GM12874 (cell line): Measurements from ENCODE around the gene UGCG.

Source experiments
- TF ChIP-seq, protein P1 (sequence below): IDR thresholded peaks from 2 replicates; pipeline ENCODE4 v1.5.1; 2011; ENCODE audit warnings: low read depth, mild to moderate bottlenecking, control low read depth, low read length, moderate library complexity; ENCODE audit not compliant: insufficient read depth

UGCG gene

GRCh38 chr9:111916234-111916645 lies 19.6 kb downstream of the UGCG start:
- TF ChIP-seq, protein P1, sequence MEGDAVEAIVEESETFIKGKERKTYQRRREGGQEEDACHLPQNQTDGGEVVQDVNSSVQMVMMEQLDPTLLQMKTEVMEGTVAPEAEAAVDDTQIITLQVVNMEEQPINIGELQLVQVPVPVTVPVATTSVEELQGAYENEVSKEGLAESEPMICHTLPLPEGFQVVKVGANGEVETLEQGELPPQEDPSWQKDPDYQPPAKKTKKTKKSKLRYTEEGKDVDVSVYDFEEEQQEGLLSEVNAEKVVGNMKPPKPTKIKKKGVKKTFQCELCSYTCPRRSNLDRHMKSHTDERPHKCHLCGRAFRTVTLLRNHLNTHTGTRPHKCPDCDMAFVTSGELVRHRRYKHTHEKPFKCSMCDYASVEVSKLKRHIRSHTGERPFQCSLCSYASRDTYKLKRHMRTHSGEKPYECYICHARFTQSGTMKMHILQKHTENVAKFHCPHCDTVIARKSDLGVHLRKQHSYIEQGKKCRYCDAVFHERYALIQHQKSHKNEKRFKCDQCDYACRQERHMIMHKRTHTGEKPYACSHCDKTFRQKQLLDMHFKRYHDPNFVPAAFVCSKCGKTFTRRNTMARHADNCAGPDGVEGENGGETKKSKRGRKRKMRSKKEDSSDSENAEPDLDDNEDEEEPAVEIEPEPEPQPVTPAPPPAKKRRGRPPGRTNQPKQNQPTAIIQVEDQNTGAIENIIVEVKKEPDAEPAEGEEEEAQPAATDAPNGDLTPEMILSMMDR = no peak

GRCh38 chr9:111917201-111917600 lies 20.6 kb downstream of the UGCG start:
- TF ChIP-seq, protein P1 = no peak

GRCh38 chr9:111917980-111918379 lies 21.4 kb downstream of the UGCG start:
- TF ChIP-seq, protein P1 = no peak

GRCh38 chr9:111919875-111920274 lies 23.3 kb downstream of the UGCG start:
- TF ChIP-seq, protein P1 = no peak

GRCh38 chr9:111920531-111920930 lies 23.9 kb downstream of the UGCG start:
- TF ChIP-seq, protein P1 = no peak

- TF ChIP-seq, protein P1 = no peak
These were observed 25.9 kb downstream of the UGCG start for GRCh38 chr9:111922324-111923013.

GRCh38 chr9:111924281-111924680 lies 27.7 kb downstream of the UGCG start:
- TF ChIP-seq, protein P1 = no peak
